Hepatocyte (in vitro differentiated cells): ENCODE measurements around the gene PASD1. TPM values are rescaled to one million over a fixed set of nuclear protein-coding genes. Genes with fewer than 3 reads are reported as not detected.
"Not testable (repeated sequence)": the region's sequence is repeated elsewhere in the genome, so short reads cannot be mapped to it uniquely, and the experiment has no call there.

ENCODE experiments used
- DNase-seq: peaks from one replicate; pipeline ENCODE4 v3.0.0-alpha.2; 2016; ENCODE audit warnings: low spot score
- H2AFZ ChIP-seq: fragments of 200-600 bp; sonication (generic); 2 replicates; pipeline ENCODE4 v1.6.0; 2016; ENCODE audit warnings: antibody characterized with exemption, mild to moderate bottlenecking
- H3K27ac ChIP-seq: fragments of 200-600 bp; sonication (generic); 2 replicates; pipeline ENCODE4 v1.5.1; 2016; ENCODE audit warnings: mild to moderate bottlenecking
- H3K27me3 ChIP-seq: fragments of 200-600 bp; sonication (generic); 2 replicates; pipeline ENCODE4 v1.6.1; 2016
- H3K36me3 ChIP-seq: fragments of 200-600 bp; sonication (generic); replicated peaks from 2 replicates; pipeline ENCODE4 v1.5.1; 2016; ENCODE audit warnings: low read depth; ENCODE audit not compliant: insufficient read depth
- H3K4me1 ChIP-seq: fragments of 200-600 bp; sonication (generic); 2 replicates; pipeline ENCODE4 v1.5.1; 2016; ENCODE audit warnings: mild to moderate bottlenecking, moderate library complexity; ENCODE audit not compliant: insufficient read depth
- H3K4me2 ChIP-seq: fragments of 200-600 bp; sonication (generic); 2 replicates; pipeline ENCODE4 v1.6.0; 2016
- H3K4me3 ChIP-seq: fragments of 200-600 bp; sonication (generic); 2 replicates; pipeline ENCODE4 v1.5.1; 2016; ENCODE audit warnings: mild to moderate bottlenecking
- H3K79me2 ChIP-seq: fragments of 200-600 bp; sonication (generic); 2 replicates; pipeline ENCODE4 v1.6.0; 2017; ENCODE audit warnings: mild to moderate bottlenecking
- H3K9me2 ChIP-seq: fragments of 200-600 bp; sonication (generic); replicated peaks from 2 replicates; pipeline ENCODE4 v1.6.0; 2017; ENCODE audit warnings: mild to moderate bottlenecking; ENCODE audit not compliant: insufficient read depth
- H3K9me3 ChIP-seq: fragments of 200-600 bp; sonication (generic); 2 replicates; pipeline ENCODE4 v1.5.1; 2016; ENCODE audit warnings: low read depth, mild to moderate bottlenecking
- H4K20me1 ChIP-seq: fragments of 200-600 bp; sonication (generic); 2 replicates; pipeline ENCODE4 v1.6.0; 2016; ENCODE audit warnings: mild to moderate bottlenecking; ENCODE audit not compliant: insufficient read depth, poor library complexity, severe bottlenecking
- CTCF ChIP-seq: fragments of 200-600 bp; sonication (generic); IDR thresholded peaks from 2 replicates; pipeline ENCODE4 v1.5.1; 2016; ENCODE audit warnings: antibody characterized with exemption, mild to moderate bottlenecking; ENCODE audit not compliant: poor library complexity
- EZH2 ChIP-seq: fragments of 200-600 bp; sonication (generic); IDR thresholded peaks from 2 replicates; pipeline ENCODE4 v1.6.1; 2016; ENCODE audit warnings: antibody characterized with exemption, mild to moderate bottlenecking, borderline replicate concordance
- EZH2phosphoT487 ChIP-seq: fragments of 200-600 bp; sonication (generic); IDR thresholded peaks from one replicate; pipeline ENCODE4 v1.6.1; 2018; ENCODE audit warnings: antibody characterized with exemption, mild to moderate bottlenecking, low read depth, moderate library complexity; ENCODE audit not compliant: unreplicated experiment, severe bottlenecking
- WGBS: methylation state at CpG from one replicate; pipeline ENCODE4 v1.1.6; 2016; ENCODE audit warnings: low lambda C conversion rate; ENCODE audit errors: missing lambda C conversion rate; 5-methylcytosine and 5-hydroxymethylcytosine counted together
- polyA plus RNA-seq: library from polyadenylated mRNA; unstranded; fragments of >200 nt; fragmentation: Nextera tagmentation; extraction: Ambion mirVana; gene quantifications from 2 replicates; pipeline ENCODE4 v1.2.1, GENCODE V29; 2016
- total RNA-seq: library from RNA; depleted of rRNA; stranded (reverse); fragments of >200 nt; gene quantifications from 2 replicates; pipeline ENCODE4 v1.2.3, GENCODE V29; 2014

Gene PASD1
- total and polyA plus RNA-seq, 2 experiments from 2014 or later, result not detected

- Histone ChIP-seq H4K20me1 (no peaks in the 10 kb centered on the region), H3K36me3 (no peaks in the 10 kb centered on the region), H3K9me3 (no peaks in the 10 kb centered on the region), H3K4me2 (no peak overlapping the region), H3K4me3 (no peak overlapping the region), H3K9me2 (no peaks in the 10 kb centered on the region), H3K4me1 (no peaks in the 10 kb centered on the region), H3K27me3 (no peaks in the 10 kb centered on the region), H3K27ac (no peak overlapping the region), H3K79me2 (no peaks in the 10 kb centered on the region), H2AFZ (no peak overlapping the region)
- 51% methylated on average over 4 of the region's 4 CpGs for WGBS
- DNase-seq, result no peak
- TF ChIP-seq EZH2phosphoT487 (no peak), CTCF (no peak), EZH2 (no peak)
These were observed 10.7 kb upstream of the PASD1 start for GRCh38 chrX:151552743-151553142.

- DNase-seq, H3K9me2 ChIP-seq, H3K27ac ChIP-seq, H3K4me1 ChIP-seq, H3K27me3 ChIP-seq, H3K79me2 ChIP-seq, H3K4me3 ChIP-seq, H3K36me3 ChIP-seq, H3K4me2 ChIP-seq, H2AFZ ChIP-seq, H4K20me1 ChIP-seq, H3K9me3 ChIP-seq: not testable (repeated sequence)
- WGBS, result 91% methylated on average over 21 of the region's 25 CpGs
These were observed 8.2 kb upstream of the PASD1 start for GRCh38 chrX:151555301-151555700.

- H3K9me3 ChIP-seq, DNase-seq, H3K4me1 ChIP-seq, H2AFZ ChIP-seq, H3K36me3 ChIP-seq, H3K79me2 ChIP-seq, H3K27me3 ChIP-seq, H4K20me1 ChIP-seq, H3K4me2 ChIP-seq, H3K4me3 ChIP-seq, H3K27ac ChIP-seq, H3K9me2 ChIP-seq: not testable (repeated sequence)
- 98% methylated on average over 7 of the region's 21 CpGs for WGBS
These were observed 990 bp upstream of the PASD1 start for GRCh38 chrX:151562485-151562884.

- not testable (repeated sequence) for H3K79me2 ChIP-seq, H3K4me3 ChIP-seq, H3K4me2 ChIP-seq, DNase-seq, H3K36me3 ChIP-seq, H4K20me1 ChIP-seq, H3K27ac ChIP-seq, H2AFZ ChIP-seq, H3K27me3 ChIP-seq, H3K4me1 ChIP-seq, H3K9me3 ChIP-seq, H3K9me2 ChIP-seq
- 96% methylated on average over 24 of the region's 24 CpGs for WGBS
These were observed 472 bp upstream of the PASD1 start for GRCh38 chrX:151563003-151563402.

GRCh38 chrX:151564035-151564434 lies 560 bp downstream of the PASD1 start:
- no peak for DNase-seq
- H3K4me3 ChIP-seq, result no peak overlapping the region
- 94% methylated on average over 21 of the region's 21 CpGs for WGBS
- no peaks in the 10 kb centered on the region for H3K9me2 ChIP-seq
- no peak for TF ChIP-seq EZH2phosphoT487
- no peak for TF ChIP-seq EZH2
- no peak for TF ChIP-seq CTCF
- no peaks in the 10 kb centered on the region for H4K20me1 ChIP-seq
- H3K27ac ChIP-seq, result no peak overlapping the region
- no peaks in the 10 kb centered on the region for H3K79me2 ChIP-seq
- H3K36me3 ChIP-seq, result no peaks in the 10 kb centered on the region
- no peaks in the 10 kb centered on the region for H3K4me1 ChIP-seq
- no peaks in the 10 kb centered on the region for H3K9me3 ChIP-seq
- H3K27me3 ChIP-seq, result no peaks in the 10 kb centered on the region
- H3K4me2 ChIP-seq, result no peak overlapping the region
- H2AFZ ChIP-seq, result no peak overlapping the region

- not testable (repeated sequence) for H3K27ac ChIP-seq, DNase-seq, H2AFZ ChIP-seq, H3K4me1 ChIP-seq, H3K4me3 ChIP-seq, H4K20me1 ChIP-seq, H3K27me3 ChIP-seq, H3K9me3 ChIP-seq, H3K79me2 ChIP-seq, H3K36me3 ChIP-seq, H3K9me2 ChIP-seq, H3K4me2 ChIP-seq
- WGBS, result 89% methylated on average over 10 of the region's 10 CpGs
These were observed 3.4 kb downstream of the PASD1 start for GRCh38 chrX:151566872-151567271.
